Stimulated activated CD4-positive, alpha-beta T cell treated with anti-CD3 and anti-CD28 coated beads, Interleukin-15, amount 100 ng/mL, for 1 hour (primary cell): ENCODE data around the gene CDH6.

ENCODE experiments used
- DNase-seq, 2 donors: peaks; one replicate each; pipeline ENCODE4 v3.0.0-alpha.2; 2020; ENCODE audit warnings: low read depth in 1 of 2, low spot score in 1 of 2

The CDH6 gene

GRCh38 chr5:31193591-31194467, at the start of gene CDH6:
Gene CDH6 (plus strand): TSS chr5:31193686. CDS start chr5:31267474, 73,788 bp downstream.
- DNase-seq, result no peak

DNA sequence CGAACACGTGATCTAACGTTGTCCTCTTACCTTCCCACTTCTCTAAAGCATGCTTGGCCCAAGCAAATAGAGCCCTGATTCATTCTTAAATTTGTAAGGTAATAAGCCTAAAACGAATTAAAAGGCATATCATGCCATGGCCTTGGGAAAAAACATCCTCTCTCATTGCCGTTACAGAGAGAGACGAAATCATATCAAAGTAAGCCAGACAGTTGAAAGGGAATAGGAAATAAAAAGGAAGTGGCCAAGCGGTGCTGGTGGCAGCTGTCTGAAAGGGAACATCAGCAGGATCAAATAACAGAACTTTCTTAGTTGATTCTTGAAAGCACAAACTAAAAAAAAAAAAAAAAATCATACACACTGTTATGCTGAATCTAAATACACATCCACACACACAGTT, 49.1 kb upstream of the CDH6 start:
- DNase-seq, result no peak

DNA sequence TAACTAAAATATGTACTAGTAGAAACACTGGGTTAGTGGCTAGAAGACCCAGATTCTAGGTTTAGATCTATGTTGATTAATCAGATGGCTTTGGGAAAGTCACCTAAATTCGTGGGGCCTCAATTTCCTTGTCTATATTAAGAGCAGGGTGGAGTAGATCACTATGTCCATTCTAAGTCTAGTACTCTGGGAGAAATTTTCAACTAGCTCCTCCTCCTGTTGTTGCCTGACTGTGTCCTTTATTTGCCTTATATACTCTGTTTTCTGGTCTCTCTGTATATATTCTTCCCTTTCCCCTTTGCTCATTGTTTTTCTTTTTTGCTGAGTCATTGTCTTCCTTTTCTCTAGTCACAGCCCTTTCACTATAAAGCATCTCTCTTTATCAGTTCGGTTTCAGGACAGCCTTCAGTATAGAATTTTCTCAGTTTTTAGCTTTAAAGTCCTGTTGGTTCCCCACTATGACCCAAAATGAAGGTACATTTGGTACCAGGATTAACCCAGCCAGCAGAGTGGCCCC, 44.5 kb upstream of the CDH6 start:
- DNase-seq, result no peak

DNA sequence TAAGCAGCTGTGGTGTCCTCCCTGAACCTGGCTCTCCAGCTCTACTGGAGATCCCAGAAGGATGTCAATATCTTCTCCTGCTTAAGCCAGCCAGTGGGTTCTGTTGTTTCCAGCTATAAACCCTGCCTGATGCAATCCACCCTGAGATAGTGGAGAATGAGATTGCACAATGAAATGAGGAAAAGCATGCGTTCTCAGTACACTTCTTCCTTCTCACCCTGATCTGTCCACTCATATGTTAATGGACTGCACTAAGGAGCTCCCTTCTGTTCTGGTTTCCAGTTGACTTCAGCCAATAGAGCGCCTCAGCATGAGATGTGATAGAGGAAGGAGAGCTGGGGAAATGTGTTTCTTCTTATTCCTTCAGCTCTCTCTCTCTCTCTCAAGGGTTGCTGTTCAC, 40.0 kb upstream of the CDH6 start:
- no peak for DNase-seq

GRCh38 chr5:31156631-31157160, 36.8 kb upstream of the CDH6 start:
- DNase-seq, result no peak

DNA sequence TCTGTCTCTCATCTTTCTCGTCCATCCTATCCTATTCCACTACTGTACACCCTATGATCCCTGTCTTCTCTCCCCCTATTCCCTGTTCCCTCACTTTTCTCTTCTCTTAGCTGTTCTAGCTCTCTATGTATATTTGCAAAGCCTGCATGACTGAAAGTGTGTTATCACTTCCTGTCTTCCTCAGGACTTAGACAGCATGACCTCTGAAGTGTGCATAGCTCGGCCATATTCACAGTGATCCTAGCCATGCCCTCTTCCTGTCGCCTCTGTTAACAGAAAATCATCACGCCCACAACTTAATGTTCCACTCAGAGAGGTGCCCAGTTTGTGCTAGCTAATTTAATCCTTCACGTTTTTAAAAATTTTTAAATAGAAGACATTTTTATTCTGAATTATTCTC, 35.8 kb upstream of the CDH6 start:
- no peak for DNase-seq

DNA sequence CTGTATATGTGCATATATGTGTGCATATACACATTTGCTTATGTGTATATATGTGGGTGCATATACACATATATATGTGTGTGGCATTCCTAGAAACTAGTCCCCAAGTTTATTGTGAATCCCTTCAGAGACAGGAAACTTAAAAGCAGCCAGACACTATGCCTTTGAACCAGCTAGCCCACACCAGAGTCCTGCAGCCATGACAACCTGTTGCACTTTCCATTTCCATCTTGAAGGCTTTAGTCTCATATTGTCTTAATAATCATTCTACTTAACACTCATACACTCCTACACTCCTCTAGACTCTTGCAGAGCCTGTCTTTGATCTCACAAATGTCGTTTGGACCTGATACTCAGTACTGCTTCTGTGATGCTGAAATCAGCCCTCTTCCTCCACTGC, 34.8 kb upstream of the CDH6 start:
- no peak for DNase-seq

- no peak for DNase-seq
These were observed 31.7 kb upstream of the CDH6 start for GRCh38 chr5:31161781-31162181.

- no peak for DNase-seq
These were observed 27.8 kb upstream of the CDH6 start for GRCh38 chr5:31165729-31166128.

GRCh38 chr5:31169379-31169778, 24.1 kb upstream of the CDH6 start:
- DNase-seq, result no peak

GRCh38 chr5:31172881-31173280, 20.6 kb upstream of the CDH6 start:
- no peak for DNase-seq

DNA sequence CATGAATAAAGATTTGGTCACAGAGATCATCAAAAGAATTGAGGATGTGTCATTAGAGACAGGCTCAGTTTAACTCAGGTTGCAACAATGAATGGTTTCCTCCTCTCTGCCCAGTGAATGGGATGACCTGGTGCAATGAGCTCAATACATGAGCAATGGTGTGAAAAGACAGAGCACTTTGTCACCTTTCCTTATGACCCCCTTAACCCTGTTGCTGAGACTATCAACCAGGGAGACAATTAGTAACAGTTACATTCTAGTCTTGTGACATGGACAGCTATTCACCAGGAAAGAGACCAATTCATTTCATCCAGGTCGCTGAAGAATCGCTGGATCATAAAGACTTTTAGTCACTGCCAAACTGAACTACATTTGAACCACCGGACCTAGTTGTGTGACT, 19.9 kb upstream of the CDH6 start:
- DNase-seq, result no peak

GRCh38 chr5:31181376-31181987, 12.0 kb upstream of the CDH6 start:
- DNase-seq, result no peak

DNA sequence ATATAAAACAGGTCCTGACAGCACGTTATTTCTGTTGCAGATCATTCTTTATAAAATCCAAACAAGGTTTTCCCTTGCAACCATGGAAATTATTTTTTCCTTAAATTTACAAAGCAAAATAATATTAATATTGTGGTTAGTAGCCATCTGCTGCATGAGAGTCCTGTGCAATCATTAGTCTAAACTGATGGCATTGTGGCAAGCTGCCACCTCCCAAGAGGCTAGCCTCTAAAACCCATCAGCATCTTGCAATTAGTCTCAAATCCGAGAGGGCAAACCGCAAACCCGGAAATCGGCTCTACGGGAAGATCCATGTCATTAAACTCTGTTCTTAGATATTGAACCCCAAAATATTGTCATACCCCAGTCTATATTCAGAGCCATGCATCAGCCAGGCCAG, 11.3 kb upstream of the CDH6 start:
- no peak for DNase-seq

GRCh38 chr5:31185951-31186350, 7.5 kb upstream of the CDH6 start:
- no peak for DNase-seq

DNA sequence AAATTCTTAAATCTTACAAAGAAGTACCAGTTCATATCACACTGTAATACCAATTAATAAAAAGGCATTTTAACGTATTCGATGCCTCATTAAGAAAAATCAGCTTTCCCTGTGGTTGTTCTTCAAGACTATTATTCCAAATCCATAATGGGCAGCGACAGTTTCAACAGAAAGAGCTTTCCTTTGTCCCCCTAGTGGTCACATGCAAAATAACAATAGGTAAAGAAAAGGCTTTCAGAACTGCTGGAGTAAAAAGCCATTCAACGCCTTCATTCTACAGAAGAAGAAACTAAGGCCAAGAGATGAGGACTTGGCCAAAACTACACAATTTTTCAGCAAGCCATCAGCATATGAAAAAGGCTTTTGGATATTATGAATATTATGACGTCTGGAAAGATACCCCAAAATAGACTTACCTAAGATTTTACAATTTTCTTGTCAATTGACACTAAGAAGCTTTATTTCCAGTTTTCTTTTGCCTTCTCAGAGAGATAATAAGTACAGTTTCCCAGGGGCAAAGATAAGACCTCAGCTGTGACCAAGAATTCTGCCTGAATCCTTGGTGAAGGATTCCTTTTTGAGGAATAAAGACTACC, 6.7 kb upstream of the CDH6 start:
- no peak for DNase-seq

GRCh38 chr5:31187591-31187990, 5.9 kb upstream of the CDH6 start:
- DNase-seq, result no peak

DNA sequence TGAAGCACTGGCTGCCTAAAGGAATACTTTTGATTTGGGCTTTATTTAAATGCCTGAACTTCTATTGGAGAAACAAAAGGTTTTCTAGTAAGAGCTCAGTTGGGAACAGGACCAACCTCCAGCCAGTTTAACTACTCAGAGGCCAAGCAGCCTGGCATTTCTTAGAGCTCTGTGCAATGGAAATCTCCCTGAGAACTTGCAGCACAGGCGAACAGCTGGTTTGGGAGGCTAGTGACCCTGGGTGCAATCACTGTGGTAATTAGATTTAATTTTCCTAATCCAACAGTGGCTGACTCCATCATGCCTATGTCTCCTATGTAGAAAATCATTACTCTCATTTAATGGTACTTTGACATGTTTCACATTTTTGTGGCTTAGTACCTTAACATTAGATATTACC, 1.0 kb upstream of the CDH6 start:
- no peak for DNase-seq

GRCh38 chr5:31193116-31193515, 370 bp upstream of the CDH6 start:
- DNase-seq, result no peak

DNA sequence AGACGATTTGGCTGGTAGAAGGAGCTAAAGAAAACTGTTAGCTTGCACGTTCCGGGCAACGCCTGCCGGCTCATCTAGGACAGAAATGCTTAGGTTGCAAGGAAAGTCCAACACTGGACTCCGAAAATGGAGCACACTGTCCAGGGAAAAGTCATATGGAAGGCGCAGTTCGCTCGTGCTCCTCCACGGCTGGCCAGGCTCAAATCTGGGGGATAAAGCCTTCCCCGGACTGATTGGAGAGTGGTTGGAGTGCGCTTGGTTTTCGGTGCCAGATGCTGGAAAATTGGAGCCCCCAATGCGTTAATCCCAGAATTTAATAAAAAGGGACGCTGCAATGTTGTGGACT, 955 bp downstream of the CDH6 start:
- no peak for DNase-seq

- no peak for DNase-seq
These were observed 1.5 kb downstream of the CDH6 start for GRCh38 chr5:31194892-31195555.
